GM13976 (cell line): Measurements from ENCODE around the gene STIP1.

Experiments
- DNase-seq: peaks from one replicate; pipeline ENCODE4 v3.0.0; 2012; ENCODE audit warnings: low spot score
- CTCF ChIP-seq: IDR thresholded peaks from 2 replicates; pipeline ENCODE4 v1.5.1; 2012; ENCODE audit warnings: borderline replicate concordance, mild to moderate bottlenecking; ENCODE audit not compliant: insufficient read depth; ENCODE audit errors: extremely low read depth, missing control alignments, control extremely low read depth
- in situ Hi-C: fragments of 300-500 bp; cut with MboI; formaldehyde crosslinking; loops from one replicate; pipeline ENCODE4 v1.12.0; 2022; ENCODE audit warnings: low sequenced_read_pairs, mixed read lengths, inconsistent platforms; ENCODE audit not compliant: unreplicated experiment

The STIP1 gene

GRCh38 chr11:64150481-64151239 lies 35.3 kb upstream of the STIP1 start:
- in situ Hi-C loops, result no loop called here
- no peak for TF ChIP-seq CTCF

GRCh38 chr11:64151337-64151736 lies 34.6 kb upstream of the STIP1 start:
- no peak for DNase-seq
- no peak for TF ChIP-seq CTCF
- in situ Hi-C loops, result no loop called here

More at GRCh38 chr11:64150481-64151239, 35.3 kb upstream of the STIP1 start:
- no peak for DNase-seq

GRCh38 chr11:64152841-64153691 lies 32.9 kb upstream of the STIP1 start:
- TF ChIP-seq CTCF, result peak; percentile 99
- DNase-seq, result peak; percentile 97
- in situ Hi-C loops, result no loop called here

GRCh38 chr11:64153812-64154211 lies 32.2 kb upstream of the STIP1 start:
- no peak for TF ChIP-seq CTCF
- in situ Hi-C loops, result no loop called here
- no peak for DNase-seq

- TF ChIP-seq CTCF, result no peak
- DNase-seq, result no peak
- in situ Hi-C loops, result no loop called here
Observed at GRCh38 chr11:64156235-64157011, 29.5 kb upstream of the STIP1 start.

- in situ Hi-C loops, result no loop called here
- TF ChIP-seq CTCF, result no peak
- DNase-seq, result no peak
Observed at GRCh38 chr11:64157631-64158394, 28.2 kb upstream of the STIP1 start.
